Measurements from ENCODE around the gene TBK1.
A peak's percentile ranks its signal among the peaks of the same experiment; 100 is the strongest.

The TBK1 gene

GRCh38 chr12:64457466-64457865 is 5.5 kb downstream of the TBK1 start:
- H3K9me2 ChIP-seq (ENCODE audit: low read depth, low read length) = no peaks in the 10 kb centered on the region
- no peaks in the 10 kb centered on the region for H4K20me1 ChIP-seq (ENCODE audit: insufficient read depth, low read length)
- H3K27me3 ChIP-seq (ENCODE audit: insufficient read depth, low read length) = no peaks in the 10 kb centered on the region
- H3K27ac ChIP-seq (ENCODE audit: low read depth, low read length, poor library complexity, severe bottlenecking) = no peak overlapping the region
- H3K4me3 ChIP-seq (ENCODE audit: low read depth, low read length, poor library complexity, severe bottlenecking) = no peak overlapping the region
- peaks cover 50% of the 10 kb centered on the region for H3K36me3 ChIP-seq (ENCODE audit: insufficient read depth, low read length)
- no peak overlapping the region for H3K9ac ChIP-seq (ENCODE audit: low read length)
- no peak overlapping the region for H3K4me2 ChIP-seq (ENCODE audit: low read length)
- H3K79me2 ChIP-seq (ENCODE audit: insufficient read depth, low read length) = peaks cover 71% of the 10 kb centered on the region
- no peaks in the 10 kb centered on the region for H3K9me3 ChIP-seq (ENCODE audit: low read length)
- no peaks in the 10 kb centered on the region for H3F3A ChIP-seq (ENCODE audit: insufficient read depth, low read length)
- H3K4me1 ChIP-seq (ENCODE audit: insufficient read depth, low read length, severe bottlenecking) = peaks cover 55% of the 10 kb centered on the region
- no peak overlapping the region for H2AFZ ChIP-seq (ENCODE audit: low read length)
- no peak for TF ChIP-seq CTCF (IDR thresholded peaks at IDR 0.05; ENCODE audit: low read length)
- TF ChIP-seq EZH2 (IDR thresholded peaks at IDR 0.05; ENCODE audit: borderline replicate concordance, low read length) = no peak

GRCh38 chr12:64457923-64458322 is 6.0 kb downstream of the TBK1 start:
- no peak for TF ChIP-seq EZH2 (IDR thresholded peaks at IDR 0.05; ENCODE audit: borderline replicate concordance, low read length)
- TF ChIP-seq CTCF (IDR thresholded peaks at IDR 0.05; ENCODE audit: low read length) = no peak
- Histone ChIP-seq H3K79me2 (ENCODE audit: insufficient read depth, low read length) (peaks cover 66% of the 10 kb centered on the region), H2AFZ (ENCODE audit: low read length) (no peak overlapping the region), H3K4me3 (ENCODE audit: low read depth, low read length, poor library complexity, severe bottlenecking) (no peak overlapping the region), H3K9ac (ENCODE audit: low read length) (no peak overlapping the region), H3K27ac (ENCODE audit: low read depth, low read length, poor library complexity, severe bottlenecking) (no peak overlapping the region), H4K20me1 (ENCODE audit: insufficient read depth, low read length) (no peaks in the 10 kb centered on the region), H3K36me3 (ENCODE audit: insufficient read depth, low read length) (peaks cover 54% of the 10 kb centered on the region), H3K4me2 (ENCODE audit: low read length) (no peak overlapping the region), H3K9me2 (ENCODE audit: low read depth, low read length) (no peaks in the 10 kb centered on the region), H3K27me3 (ENCODE audit: insufficient read depth, low read length) (no peaks in the 10 kb centered on the region), H3F3A (ENCODE audit: insufficient read depth, low read length) (no peaks in the 10 kb centered on the region), H3K4me1 (ENCODE audit: insufficient read depth, low read length, severe bottlenecking) (peaks cover 54% of the 10 kb centered on the region), H3K9me3 (ENCODE audit: low read length) (no peaks in the 10 kb centered on the region)

- no peaks in the 10 kb centered on the region for H4K20me1 ChIP-seq (ENCODE audit: insufficient read depth, low read length)
- peaks cover 51% of the 10 kb centered on the region for H3K79me2 ChIP-seq (ENCODE audit: insufficient read depth, low read length)
- peak overlapping the region; percentile 33 for H3K9ac ChIP-seq (ENCODE audit: low read length)
- H3F3A ChIP-seq (ENCODE audit: insufficient read depth, low read length) = no peaks in the 10 kb centered on the region
- H3K27me3 ChIP-seq (ENCODE audit: insufficient read depth, low read length) = no peaks in the 10 kb centered on the region
- H3K9me3 ChIP-seq (ENCODE audit: low read length) = no peaks in the 10 kb centered on the region
- peak overlapping the region; percentile 62 for H3K4me2 ChIP-seq (ENCODE audit: low read length)
- H2AFZ ChIP-seq (ENCODE audit: low read length) = no peak overlapping the region
- TF ChIP-seq EZH2 (IDR thresholded peaks at IDR 0.05; ENCODE audit: borderline replicate concordance, low read length) = no peak
- no peak for TF ChIP-seq CTCF (IDR thresholded peaks at IDR 0.05; ENCODE audit: low read length)
- H3K4me1 ChIP-seq (ENCODE audit: insufficient read depth, low read length, severe bottlenecking) = peaks cover 44% of the 10 kb centered on the region
- H3K9me2 ChIP-seq (ENCODE audit: low read depth, low read length) = no peaks in the 10 kb centered on the region
- peak overlapping the region; percentile 2 for H3K27ac ChIP-seq (ENCODE audit: low read depth, low read length, poor library complexity, severe bottlenecking)
- peak overlapping the region; percentile 43 for H3K4me3 ChIP-seq (ENCODE audit: low read depth, low read length, poor library complexity, severe bottlenecking)
- peaks cover 62% of the 10 kb centered on the region for H3K36me3 ChIP-seq (ENCODE audit: insufficient read depth, low read length)
Observed at GRCh38 chr12:64459394-64459891, 7.5 kb downstream of the TBK1 start.
